Endothelial cell (in vitro differentiated cells): ENCODE measurements around the gene R3HDM1. TPM values are rescaled to one million over a fixed set of nuclear protein-coding genes. Genes with fewer than 3 reads are reported as not detected.

Source experiments
- DNase-seq: peaks from one replicate; pipeline ENCODE4 v3.0.0; 2021; ENCODE audit warnings: low spot score
- H3K27ac Mint-ChIP-seq: one replicate; pipeline ENCODE4 v1.8.0; 2021; ENCODE audit warnings: mixed read lengths, inconsistent platforms; ENCODE audit not compliant: unreplicated experiment
- H3K27me3 Mint-ChIP-seq: one replicate; pipeline ENCODE4 v1.8.0; 2021; ENCODE audit warnings: mild to moderate bottlenecking, moderate library complexity, mixed read lengths, inconsistent platforms; ENCODE audit not compliant: unreplicated experiment
- H3K36me3 Mint-ChIP-seq: one replicate; pipeline ENCODE4 v1.8.0; 2021; ENCODE audit warnings: mild to moderate bottlenecking, low read depth, mixed read lengths, inconsistent platforms; ENCODE audit not compliant: unreplicated experiment
- H3K4me1 Mint-ChIP-seq: one replicate; pipeline ENCODE4 v1.8.0; 2021; ENCODE audit warnings: mild to moderate bottlenecking, mixed read lengths, inconsistent platforms; ENCODE audit not compliant: unreplicated experiment
- H3K4me3 Mint-ChIP-seq: one replicate; pipeline ENCODE4 v1.8.0; 2021; ENCODE audit warnings: mild to moderate bottlenecking, mixed read lengths, inconsistent platforms; ENCODE audit not compliant: unreplicated experiment
- H3K9me3 Mint-ChIP-seq: one replicate; pipeline ENCODE4 v1.8.0; 2021; ENCODE audit warnings: mixed read lengths, inconsistent platforms; ENCODE audit not compliant: unreplicated experiment
- total RNA-seq: library from RNA; stranded (reverse); fragmentation: NEBNext Ultra II Directional; extraction: Animal tissue kit (Norgen Biotek cat#: 25700); gene quantifications from one replicate; pipeline ENCODE4 v1.2.1, GENCODE V29; 2021; ENCODE audit not compliant: unreplicated experiment
- TF ChIP-seq, protein P1 (sequence below): fragments of 200-600 bp; sonication (generic); IDR thresholded peaks from one replicate; pipeline ENCODE4 v1.5.0; 2021; ENCODE audit warnings: antibody characterized with exemption; ENCODE audit not compliant: unreplicated experiment

The R3HDM1 gene
- total RNA-seq, 1 donor from 2014 or later: 36.1 TPM

DNA sequence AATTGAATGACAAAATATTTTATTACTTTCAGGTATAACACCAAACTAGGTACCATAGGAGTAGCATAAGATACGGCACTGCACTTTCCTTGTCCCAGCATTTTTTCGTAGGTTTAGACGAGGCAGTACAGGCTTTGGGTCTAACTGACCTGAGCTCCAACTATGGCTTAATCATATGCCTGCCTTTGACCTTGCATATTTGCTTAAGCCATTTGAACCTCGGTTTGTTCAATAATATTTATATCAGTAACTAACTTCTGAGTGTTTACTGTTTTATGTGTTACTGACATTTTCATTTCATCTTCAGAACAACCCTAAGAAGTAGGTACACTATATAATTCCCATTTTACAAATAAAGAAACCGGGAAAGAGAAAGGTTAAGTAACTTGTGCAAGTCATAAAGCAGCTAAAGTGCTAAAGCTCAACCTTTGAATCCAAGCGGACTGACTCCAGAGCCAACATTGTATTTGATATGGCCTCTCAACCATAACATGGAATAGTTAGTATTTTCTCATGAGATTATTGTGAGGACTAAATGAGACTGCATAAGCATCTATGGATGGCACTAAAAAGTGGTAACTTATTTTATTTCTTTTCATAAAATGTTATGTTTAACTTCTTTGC lies 104.0 kb downstream of the R3HDM1 start:
- Mint-ChIP-seq H3K9me3 (no peaks in the 10 kb centered on the region), H3K4me1 (no peaks in the 10 kb centered on the region), H3K36me3 (no peaks in the 10 kb centered on the region), H3K4me3 (no peak overlapping the region), H3K27me3 (no peaks in the 10 kb centered on the region), H3K27ac (no peak overlapping the region)
- TF ChIP-seq, protein P1, sequence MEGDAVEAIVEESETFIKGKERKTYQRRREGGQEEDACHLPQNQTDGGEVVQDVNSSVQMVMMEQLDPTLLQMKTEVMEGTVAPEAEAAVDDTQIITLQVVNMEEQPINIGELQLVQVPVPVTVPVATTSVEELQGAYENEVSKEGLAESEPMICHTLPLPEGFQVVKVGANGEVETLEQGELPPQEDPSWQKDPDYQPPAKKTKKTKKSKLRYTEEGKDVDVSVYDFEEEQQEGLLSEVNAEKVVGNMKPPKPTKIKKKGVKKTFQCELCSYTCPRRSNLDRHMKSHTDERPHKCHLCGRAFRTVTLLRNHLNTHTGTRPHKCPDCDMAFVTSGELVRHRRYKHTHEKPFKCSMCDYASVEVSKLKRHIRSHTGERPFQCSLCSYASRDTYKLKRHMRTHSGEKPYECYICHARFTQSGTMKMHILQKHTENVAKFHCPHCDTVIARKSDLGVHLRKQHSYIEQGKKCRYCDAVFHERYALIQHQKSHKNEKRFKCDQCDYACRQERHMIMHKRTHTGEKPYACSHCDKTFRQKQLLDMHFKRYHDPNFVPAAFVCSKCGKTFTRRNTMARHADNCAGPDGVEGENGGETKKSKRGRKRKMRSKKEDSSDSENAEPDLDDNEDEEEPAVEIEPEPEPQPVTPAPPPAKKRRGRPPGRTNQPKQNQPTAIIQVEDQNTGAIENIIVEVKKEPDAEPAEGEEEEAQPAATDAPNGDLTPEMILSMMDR: no peak
- no peak for DNase-seq

DNA sequence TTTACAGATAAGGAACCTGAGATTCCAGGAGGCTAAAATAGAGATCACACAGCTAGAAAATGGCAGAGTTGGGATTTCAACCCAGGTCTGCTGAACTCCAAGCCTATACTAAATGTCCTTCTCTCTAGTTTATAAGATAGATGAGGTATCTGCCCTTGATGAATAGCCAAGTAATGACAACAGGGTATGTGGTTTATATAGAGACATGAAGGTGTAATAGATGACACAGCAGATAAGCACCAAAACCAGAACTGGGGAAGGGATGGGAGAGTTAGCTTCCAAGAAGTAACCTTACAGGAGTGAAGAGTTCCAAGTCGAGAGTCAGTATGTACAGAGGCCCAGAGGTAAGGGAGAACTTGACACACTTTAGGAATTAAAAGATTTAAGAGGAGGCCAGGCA lies 105.7 kb downstream of the R3HDM1 start:
- no peak for DNase-seq
- Mint-ChIP-seq H3K36me3 (no peaks in the 10 kb centered on the region), H3K9me3 (no peaks in the 10 kb centered on the region), H3K4me3 (no peak overlapping the region), H3K27me3 (no peaks in the 10 kb centered on the region), H3K4me1 (no peaks in the 10 kb centered on the region), H3K27ac (no peak overlapping the region)
- TF ChIP-seq, protein P1: no peak

DNA sequence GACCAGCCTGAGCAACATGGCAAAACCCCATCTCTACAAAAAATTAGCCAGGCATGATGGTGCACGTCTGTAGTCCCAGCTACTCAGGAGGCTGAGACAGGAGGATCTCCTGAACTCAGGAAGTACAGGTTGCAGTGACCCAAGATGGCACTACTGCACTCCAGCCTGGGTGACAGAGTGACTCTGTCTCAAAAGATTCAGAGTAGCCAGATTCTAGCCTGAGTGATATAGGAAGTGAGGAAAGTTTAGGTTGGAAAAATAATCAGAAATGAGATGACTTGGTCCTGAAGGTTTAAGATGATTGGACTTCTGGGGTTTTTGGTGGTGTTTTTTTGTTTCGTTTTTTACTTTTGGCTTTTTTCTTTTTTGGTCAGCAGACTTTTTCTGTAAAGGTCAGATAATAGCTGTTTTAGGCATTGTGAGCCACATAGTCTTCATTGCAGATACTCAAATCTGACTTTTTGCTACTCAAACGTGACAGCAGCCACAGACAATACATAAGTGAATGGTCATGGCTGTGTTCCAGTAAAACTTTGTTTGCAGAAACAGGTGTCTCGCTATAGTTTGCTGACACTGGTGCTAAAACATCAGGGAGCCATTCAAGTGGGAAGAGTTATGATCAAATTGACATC lies 106.3 kb downstream of the R3HDM1 start:
- TF ChIP-seq, protein P1: no peak
- DNase-seq: no peak
- H3K9me3 Mint-ChIP-seq: no peaks in the 10 kb centered on the region
- no peaks in the 10 kb centered on the region for H3K36me3 Mint-ChIP-seq
- H3K4me3 Mint-ChIP-seq: no peak overlapping the region
- H3K4me1 Mint-ChIP-seq: no peaks in the 10 kb centered on the region
- H3K27ac Mint-ChIP-seq: no peak overlapping the region
- no peaks in the 10 kb centered on the region for H3K27me3 Mint-ChIP-seq

DNA sequence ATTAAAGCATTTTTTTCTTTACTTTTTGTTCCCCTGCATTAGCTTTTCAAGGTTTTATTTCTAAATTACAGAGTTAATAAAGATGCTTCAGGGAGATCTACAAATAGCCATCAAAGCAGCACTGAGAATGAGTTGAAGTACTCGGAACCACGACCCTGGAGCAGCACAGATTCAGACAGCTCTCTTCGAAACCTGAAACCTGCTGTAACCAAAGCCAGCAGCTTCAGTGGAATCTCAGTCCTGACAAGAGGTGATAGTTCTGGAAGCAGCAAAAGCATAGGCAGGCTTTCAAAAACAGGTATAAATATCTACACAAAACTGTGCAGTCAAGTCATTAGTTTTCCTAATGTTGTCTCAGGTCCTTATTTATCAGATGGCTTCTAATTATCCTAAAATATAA lies 107.5 kb downstream of the R3HDM1 start:
- Mint-ChIP-seq H3K9me3 (no peaks in the 10 kb centered on the region), H3K36me3 (no peaks in the 10 kb centered on the region), H3K4me1 (no peaks in the 10 kb centered on the region), H3K27me3 (no peaks in the 10 kb centered on the region), H3K4me3 (no peak overlapping the region), H3K27ac (no peak overlapping the region)
- TF ChIP-seq, protein P1: no peak
- no peak for DNase-seq
